Stomach (tissue), 9 donors: ENCODE measurements around the gene ANAPC5. TPM values are rescaled to one million over a fixed set of nuclear protein-coding genes. Genes with fewer than 3 reads are reported as not detected.

Experiments used
- DNase-seq, 2 donors: peaks; one replicate each; pipeline versions ENCODE4 v3.0.0 to v3.0.0-alpha.2; 2013 to 2019
- H3K27ac ChIP-seq, 5 donors: fragments of 200-600 bp in 4 of 5; sonication (generic) in 4 of 5; one replicate each; pipeline ENCODE4 v1.5.1; 2013 to 2019; ENCODE audit warnings: mild to moderate bottlenecking in 1 of 5, moderate library complexity in 1 of 5
- H3K27me3 ChIP-seq, 3 donors: fragments of 200-600 bp; sonication (generic); one replicate each; pipeline ENCODE4 v1.5.1; 2017 to 2019; ENCODE audit warnings: mixed run types in 1 of 3
- H3K36me3 ChIP-seq, 4 donors: fragments of 200-600 bp; sonication (generic); 1 replicate in 3 of 4; 2 replicates in 1 of 4; pipeline ENCODE4 v1.5.1; 2016 to 2019
- H3K4me1 ChIP-seq, 4 donors: fragments of 200-600 bp; sonication (generic); one replicate each; pipeline ENCODE4 v1.5.1; 2016 to 2019
- H3K4me3 ChIP-seq, 4 donors: fragments of 200-600 bp; sonication (generic) in 3 of 4; one replicate each; pipeline ENCODE4 v1.5.1; 2016 to 2019; ENCODE audit warnings: mild to moderate bottlenecking in 1 of 4
- H3K9me3 ChIP-seq, 4 donors: fragments of 200-600 bp; sonication (generic); one replicate each; pipeline ENCODE4 v1.5.1; 2016 to 2019
- CTCF ChIP-seq, 7 experiments: fragments of 450-650 bp in 4 of 7; fragments of 200-600 bp in 3 of 7; sonication (generic) in 3 of 7; IDR thresholded peaks; one replicate each; pipeline ENCODE4 v1.5.1; 2016 to 2019; ENCODE audit warnings: antibody characterized with exemption in 7 of 7, control low read depth in 2 of 7, mild to moderate bottlenecking in 1 of 7
- EP300 ChIP-seq: sonication (generic); formaldehyde crosslinking; IDR thresholded peaks from one replicate; pipeline ENCODE4 v1.6.1; 2017; ENCODE audit warnings: antibody characterized with exemption
- POLR2A ChIP-seq, 4 donors: fragments of 450-650 bp; IDR thresholded peaks; one replicate each; pipeline ENCODE4 v1.6.1; 2016; ENCODE audit warnings: antibody characterized with exemption in 4 of 4, control low read depth in 2 of 4, mild to moderate bottlenecking in 1 of 4, moderate library complexity in 1 of 4
- POLR2AphosphoS5 ChIP-seq, 3 donors: sonication (generic); formaldehyde crosslinking; IDR thresholded peaks; one replicate each; pipeline ENCODE4 v1.6.1; 2016; ENCODE audit warnings: antibody characterized with exemption in 3 of 3
- WGBS, 5 donors: extraction: QIAGEN DNeasy Blood & Tissue Kit in 3 of 5; methylation state at CpG; one replicate each; pipeline versions ENCODE4 v1.1.5 to v1.1.7; 2013 to 2018; 5-methylcytosine and 5-hydroxymethylcytosine counted together
- intact Hi-C: fragments of 100-400 bp; cut with DNase I; formaldehyde crosslinking; loops from one replicate; pipeline ENCODE4 v1.15.1; 2023; ENCODE audit warnings: low total_unique reads
- polyA plus RNA-seq, 3 donors: library from polyadenylated mRNA; stranded (reverse); fragments of 200-250 nt; gene quantifications; one replicate each; pipeline ENCODE4 v1.2.3, GENCODE V29; 2013
- total RNA-seq, 5 donors: library from RNA; depleted of rRNA; stranded (reverse); fragments of >200 nt; gene quantifications; one replicate each; pipeline versions ENCODE4 v1.1.0 to v1.2.3, GENCODE V29; 2014 to 2016
- donor health status: healthy with polysubstance abuse.
- donor health status: Bipolar disorder and iron deficiency.
- donor health status: healthy.

Gene ANAPC5
- total and polyA plus RNA-seq, 8 donors: 81.2 to 228 (median 113) TPM

GRCh38 chr12:121273364-121273896, 78.8 kb downstream of the ANAPC5 start:
- peaks cover 29 to 73% (median 69%) of the 10 kb centered on the region in 4 donors for H3K36me3 ChIP-seq
- H3K4me3 ChIP-seq: no peak overlapping the region
- no peak for DNase-seq
- TF ChIP-seq CTCF (IDR thresholded peaks at IDR 0.05) (no peak), POLR2AphosphoS5 (IDR thresholded peaks at IDR 0.05) (no peak), POLR2A (IDR thresholded peaks at IDR 0.05) (no peak), EP300 (no peak)
- intact Hi-C loops: no loop called here
- no peaks in the 10 kb centered on the region for H3K27me3 ChIP-seq
- no peaks in the 10 kb centered on the region for H3K9me3 ChIP-seq
- 91 to 96% (median 95%) methylated on average over 14 of the region's 14 CpGs for WGBS, 5 donors
- no peak overlapping the region for H3K27ac ChIP-seq
- peaks cover 0 to 15% (median 0%) of the 10 kb centered on the region in 4 donors for H3K4me1 ChIP-seq

GRCh38 chr12:121267822-121268221, 84.4 kb downstream of the ANAPC5 start:
- WGBS, 5 donors: 95 to 97% (median 96%) methylated on average over 1 of the region's 1 CpG
- no peak overlapping the region for H3K27ac ChIP-seq
- no peak for TF ChIP-seq CTCF (IDR thresholded peaks at IDR 0.05)
- H3K4me1 ChIP-seq: no peaks in the 10 kb centered on the region
- no peak overlapping the region for H3K4me3 ChIP-seq
- intact Hi-C loops: no loop called here
- no peaks in the 10 kb centered on the region for H3K27me3 ChIP-seq
- H3K9me3 ChIP-seq: no peaks in the 10 kb centered on the region
- peaks cover 55 to 92% (median 87%) of the 10 kb centered on the region in 4 donors for H3K36me3 ChIP-seq
- DNase-seq: no peak

GRCh38 chr12:121264951-121265515, 87.2 kb downstream of the ANAPC5 start:
- H3K9me3 ChIP-seq: no peaks in the 10 kb centered on the region
- TF ChIP-seq POLR2A (IDR thresholded peaks at IDR 0.05) (no peak), POLR2AphosphoS5 (IDR thresholded peaks at IDR 0.05) (no peak), EP300 (no peak), CTCF (IDR thresholded peaks at IDR 0.05) (no peak)
- WGBS, 5 donors: 85 to 91% (median 88%) methylated on average over 10 of the region's 10 CpGs
- no peak overlapping the region for H3K27ac ChIP-seq
- H3K36me3 ChIP-seq: peaks cover 72 to 98% (median 97%) of the 10 kb centered on the region in 4 donors
- intact Hi-C loops: no loop called here
- no peaks in the 10 kb centered on the region for H3K27me3 ChIP-seq
- H3K4me3 ChIP-seq: no peak overlapping the region
- no peak for DNase-seq
- no peaks in the 10 kb centered on the region for H3K4me1 ChIP-seq

- intact Hi-C loops: no loop called here
- no peaks in the 10 kb centered on the region for H3K27me3 ChIP-seq
- no peaks in the 10 kb centered on the region for H3K4me1 ChIP-seq
- DNase-seq: no peak
- TF ChIP-seq POLR2AphosphoS5 (IDR thresholded peaks at IDR 0.05) (no peak), EP300 (no peak), POLR2A (IDR thresholded peaks at IDR 0.05) (no peak), CTCF (IDR thresholded peaks at IDR 0.05) (no peak)
- H3K27ac ChIP-seq: no peak overlapping the region
- WGBS, 5 donors: 90 to 96% (median 92%) methylated on average over 5 to 8 of the region's 8 CpGs
- H3K4me3 ChIP-seq: no peak overlapping the region
- H3K9me3 ChIP-seq: no peaks in the 10 kb centered on the region
- H3K36me3 ChIP-seq: peaks cover 72 to 98% (median 97%) of the 10 kb centered on the region in 4 donors
These were observed 88.1 kb downstream of the ANAPC5 start for GRCh38 chr12:121264135-121264534.
